Gastroesophageal sphincter (tissue), 4 donors: Measurements from ENCODE around the gene RSL1D1. TPM values are rescaled to one million over a fixed set of nuclear protein-coding genes. Genes with fewer than 3 reads are reported as not detected.
"Not testable (repeated sequence)": the region's sequence is repeated elsewhere in the genome, so short reads cannot be mapped to it uniquely, and the experiment has no call there.

Experiments
- ATAC-seq: fragments of 150-250 bp; one replicate; pipeline ENCODE4 v1.9.1; 2016; ENCODE audit warnings: mild to moderate bottlenecking, moderate library complexity
- H3K27ac ChIP-seq, 4 donors: fragments of 200-600 bp; sonication (generic) in 3 of 4; 1 replicate in 3 of 4; 2 replicates in 1 of 4; pipeline ENCODE4 v1.5.1; 2016 to 2019
- H3K27me3 ChIP-seq: fragments of 200-600 bp; sonication (generic); one replicate; pipeline ENCODE4 v1.5.1; 2019
- H3K36me3 ChIP-seq, 2 donors: fragments of 200-600 bp; sonication (generic); one replicate each; pipeline ENCODE4 v1.5.1; 2019; ENCODE audit warnings: control low read depth in 1 of 2
- H3K4me1 ChIP-seq, 3 donors: fragments of 200-600 bp; sonication (generic); 1 replicate in 2 of 3; 2 replicates in 1 of 3; pipeline ENCODE4 v1.5.1; 2016 to 2019; ENCODE audit warnings: control low read depth in 2 of 3
- H3K4me3 ChIP-seq, 2 donors: fragments of 200-600 bp; sonication (generic); one replicate each; pipeline ENCODE4 v1.5.1; 2019; ENCODE audit warnings: mild to moderate bottlenecking in 1 of 2, moderate library complexity in 1 of 2
- H3K9me3 ChIP-seq, 3 donors: fragments of 200-600 bp; sonication (generic); one replicate each; pipeline ENCODE4 v1.5.1; 2017 to 2019; ENCODE audit warnings: control low read depth in 2 of 3
- EP300 ChIP-seq: sonication (generic); formaldehyde crosslinking; IDR thresholded peaks from one replicate; pipeline ENCODE4 v1.6.1; 2017; ENCODE audit warnings: antibody characterized with exemption, mild to moderate bottlenecking
- POLR2A ChIP-seq, 2 donors: fragments of 450-650 bp; IDR thresholded peaks; one replicate each; pipeline ENCODE4 v1.6.1; 2017; ENCODE audit warnings: antibody characterized with exemption in 2 of 2, mild to moderate bottlenecking in 2 of 2, moderate library complexity in 1 of 2
- POLR2AphosphoS5 ChIP-seq: sonication (generic); formaldehyde crosslinking; IDR thresholded peaks from one replicate; pipeline ENCODE4 v1.6.1; 2017; ENCODE audit warnings: antibody characterized with exemption
- WGBS, 2 donors: methylation state at CpG; one replicate each; pipeline ENCODE4 v1.1.5; 2018; ENCODE audit warnings: low coverage in 1 of 2; 5-methylcytosine and 5-hydroxymethylcytosine counted together
- total RNA-seq, 4 donors: library from RNA; depleted of rRNA; stranded (reverse); fragments of >200 nt; gene quantifications; one replicate each; pipeline ENCODE4 v1.1.0, GENCODE V29; 2016
- TF ChIP-seq, protein P1 (sequence below), 4 experiments: fragments of 200-600 bp in 2 of 4; fragments of 450-650 bp in 2 of 4; sonication (generic) in 1 of 4; IDR thresholded peaks; one replicate each; pipeline ENCODE4 v1.5.1; 2017 to 2019; ENCODE audit warnings: antibody characterized with exemption in 4 of 4, mild to moderate bottlenecking in 2 of 4, moderate library complexity in 2 of 4

The RSL1D1 gene
- total RNA-seq, 4 donors from 2014 or later: 149 to 275 (median 164) TPM

DNA sequence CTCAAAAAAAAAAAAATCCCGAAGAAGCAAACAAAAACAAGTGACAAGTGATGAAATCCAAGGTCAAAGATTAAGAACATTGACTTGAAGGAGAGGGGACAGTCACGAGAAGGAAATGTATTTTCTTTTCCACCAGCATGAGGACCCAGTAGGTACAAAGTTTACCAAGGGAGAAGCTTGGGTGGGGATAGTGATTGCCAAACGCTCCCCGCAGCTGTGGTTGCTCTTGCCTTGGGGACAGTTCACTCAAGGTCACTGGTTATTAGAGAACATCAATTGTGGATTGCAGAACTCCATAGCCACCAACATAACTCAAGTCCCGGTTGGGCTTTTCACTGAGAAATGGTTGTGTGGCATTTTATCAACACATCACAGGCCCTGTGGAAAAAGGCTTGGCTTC lies 27.0 kb downstream of the RSL1D1 start:
- Histone ChIP-seq H3K4me3 (no peak overlapping the region), H3K36me3 (no peaks in the 10 kb centered on the region), H3K4me1 (peaks cover 0 to 11% (median 0%) of the 10 kb centered on the region in 3 donors), H3K9me3 (no peaks in the 10 kb centered on the region), H3K27ac (peak overlapping the region in 2 of 4 donors; percentile 32 to 42), H3K27me3 (no peaks in the 10 kb centered on the region)
- WGBS, 2 donors: 16 to 23% methylated on average over 3 to 5 of the region's 5 CpGs
- ATAC-seq: peak; percentile 80
- TF ChIP-seq EP300: no peak
- peak; percentile 11 for TF ChIP-seq POLR2AphosphoS5
- no peak for TF ChIP-seq POLR2A (IDR thresholded peaks at IDR 0.05)
- TF ChIP-seq, protein P1, sequence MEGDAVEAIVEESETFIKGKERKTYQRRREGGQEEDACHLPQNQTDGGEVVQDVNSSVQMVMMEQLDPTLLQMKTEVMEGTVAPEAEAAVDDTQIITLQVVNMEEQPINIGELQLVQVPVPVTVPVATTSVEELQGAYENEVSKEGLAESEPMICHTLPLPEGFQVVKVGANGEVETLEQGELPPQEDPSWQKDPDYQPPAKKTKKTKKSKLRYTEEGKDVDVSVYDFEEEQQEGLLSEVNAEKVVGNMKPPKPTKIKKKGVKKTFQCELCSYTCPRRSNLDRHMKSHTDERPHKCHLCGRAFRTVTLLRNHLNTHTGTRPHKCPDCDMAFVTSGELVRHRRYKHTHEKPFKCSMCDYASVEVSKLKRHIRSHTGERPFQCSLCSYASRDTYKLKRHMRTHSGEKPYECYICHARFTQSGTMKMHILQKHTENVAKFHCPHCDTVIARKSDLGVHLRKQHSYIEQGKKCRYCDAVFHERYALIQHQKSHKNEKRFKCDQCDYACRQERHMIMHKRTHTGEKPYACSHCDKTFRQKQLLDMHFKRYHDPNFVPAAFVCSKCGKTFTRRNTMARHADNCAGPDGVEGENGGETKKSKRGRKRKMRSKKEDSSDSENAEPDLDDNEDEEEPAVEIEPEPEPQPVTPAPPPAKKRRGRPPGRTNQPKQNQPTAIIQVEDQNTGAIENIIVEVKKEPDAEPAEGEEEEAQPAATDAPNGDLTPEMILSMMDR (IDR thresholded peaks at IDR 0.05): no peak

DNA sequence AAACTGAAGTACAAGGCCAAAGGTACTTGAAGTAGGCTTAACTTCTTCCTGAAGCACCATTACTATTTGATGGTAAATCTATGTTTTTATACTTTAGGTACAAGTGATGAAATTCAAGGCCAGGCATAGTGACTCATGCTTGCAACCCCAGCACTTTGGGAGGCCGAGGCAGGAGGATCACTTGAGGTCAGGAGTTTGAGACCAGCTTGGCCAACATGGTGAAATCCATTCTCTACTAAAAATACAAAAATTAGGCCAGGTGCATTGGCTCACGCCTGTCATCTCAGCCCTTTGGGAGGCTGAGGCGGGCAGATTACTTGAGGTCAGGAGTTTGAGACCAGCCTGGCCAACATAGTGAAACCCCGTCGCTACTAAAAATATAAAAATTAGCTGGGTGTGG lies 27.7 kb downstream of the RSL1D1 start:
- not testable (repeated sequence) for H3K9me3 ChIP-seq, ATAC-seq, H3K27ac ChIP-seq, H3K4me3 ChIP-seq, H3K36me3 ChIP-seq, H3K27me3 ChIP-seq
- 89 to 100% methylated on average over 2 to 5 of the region's 5 CpGs for WGBS, 2 donors
- H3K4me1 ChIP-seq: peaks cover 0 to 11% (median 0%) of the 10 kb centered on the region in 3 donors

DNA sequence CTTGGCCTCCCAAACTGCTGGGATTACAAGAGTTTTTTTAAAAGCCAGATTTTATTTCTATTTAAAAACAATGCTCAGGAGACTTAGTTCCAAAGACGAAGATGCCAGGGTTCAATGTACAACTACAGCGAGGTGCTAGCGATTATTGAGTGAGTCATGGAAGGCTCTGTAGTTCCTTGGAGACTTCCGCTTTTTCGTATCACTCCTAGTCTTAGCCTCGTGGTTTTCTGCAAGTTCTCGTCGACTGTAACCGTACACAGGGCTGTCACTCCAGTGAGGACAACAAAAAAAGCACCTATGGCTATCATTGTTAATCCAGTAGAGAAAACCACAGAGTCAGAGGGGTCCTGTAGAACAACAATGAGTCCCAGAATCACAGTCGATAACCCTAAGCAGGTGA lies 31.5 kb downstream of the RSL1D1 start:
- Histone ChIP-seq H3K9me3 (no peaks in the 10 kb centered on the region), H3K27me3 (no peaks in the 10 kb centered on the region), H3K4me3 (no peak overlapping the region), H3K4me1 (peaks cover 0 to 8% (median 0%) of the 10 kb centered on the region in 3 donors), H3K27ac (no peak overlapping the region), H3K36me3 (no peaks in the 10 kb centered on the region)
- 67 to 88% methylated on average over 8 to 9 of the region's 10 CpGs for WGBS, 2 donors
- no peak for ATAC-seq
- TF ChIP-seq POLR2AphosphoS5 (no peak), EP300 (no peak), POLR2A (IDR thresholded peaks at IDR 0.05) (no peak)
- TF ChIP-seq, protein P1 (IDR thresholded peaks at IDR 0.05): no peak

DNA sequence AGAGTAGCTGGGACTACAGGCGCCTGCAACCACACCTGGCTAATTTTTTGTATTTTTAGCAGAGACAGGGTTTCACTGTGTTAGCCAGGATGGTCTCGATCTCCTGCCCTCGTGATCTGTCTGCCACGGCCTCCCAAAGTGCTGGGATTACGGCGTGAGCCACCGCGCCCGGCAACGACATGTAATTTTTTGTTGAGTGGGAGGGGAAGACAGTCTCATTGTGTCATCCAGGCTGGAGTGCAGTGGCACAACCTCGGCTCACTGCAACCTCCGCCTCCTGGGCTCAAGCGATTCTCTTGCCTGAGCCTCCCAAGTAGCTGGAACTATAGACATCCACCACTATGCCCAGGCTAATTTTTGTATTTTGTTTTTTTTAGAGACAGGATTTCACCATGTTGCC lies 32.4 kb downstream of the RSL1D1 start:
- WGBS, 2 donors: 95% methylated on average over 3 of the region's 13 CpGs; no CpG with 5 or more reads in 1 of the 2 donors
- not testable (repeated sequence) for H3K4me3 ChIP-seq, H3K4me1 ChIP-seq

DNA sequence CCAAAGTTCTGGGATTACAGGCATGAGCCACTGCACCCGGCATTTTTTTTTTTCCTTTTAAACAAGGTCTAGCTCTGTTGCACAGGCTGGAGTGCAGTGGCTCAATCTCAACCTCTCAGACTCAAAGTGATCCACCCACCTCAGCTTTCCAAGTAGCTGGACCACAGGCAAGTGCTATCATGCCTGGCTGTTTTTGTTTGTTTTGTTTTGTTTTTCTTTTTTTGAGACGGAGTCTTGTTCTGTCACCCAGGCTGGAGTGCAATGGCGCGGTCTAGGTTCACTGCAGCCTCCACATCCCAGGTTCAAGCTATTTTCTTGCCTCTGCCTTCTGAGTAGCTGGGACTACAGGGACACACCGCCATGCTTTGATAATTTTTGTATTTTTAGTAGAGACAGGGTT lies 35.2 kb downstream of the RSL1D1 start:
- ATAC-seq: no peak
- H3K4me1 ChIP-seq: no peaks in the 10 kb centered on the region
- H3K4me3 ChIP-seq: no peak overlapping the region
- no peaks in the 10 kb centered on the region for H3K27me3 ChIP-seq
- H3K27ac ChIP-seq: no peak overlapping the region
- H3K9me3 ChIP-seq: no peaks in the 10 kb centered on the region
- no peaks in the 10 kb centered on the region for H3K36me3 ChIP-seq
- TF ChIP-seq, protein P1 (IDR thresholded peaks at IDR 0.05): no peak
- TF ChIP-seq POLR2AphosphoS5 (no peak), POLR2A (IDR thresholded peaks at IDR 0.05) (no peak), EP300 (no peak)
- WGBS, 2 donors: 47 to 78% methylated on average over 1 to 4 of the region's 5 CpGs

More for the DNA sequence above, 32.4 kb downstream of the RSL1D1 start:
- H3K36me3 ChIP-seq, ATAC-seq, H3K27ac ChIP-seq, H3K9me3 ChIP-seq, H3K27me3 ChIP-seq: not testable (repeated sequence)

DNA sequence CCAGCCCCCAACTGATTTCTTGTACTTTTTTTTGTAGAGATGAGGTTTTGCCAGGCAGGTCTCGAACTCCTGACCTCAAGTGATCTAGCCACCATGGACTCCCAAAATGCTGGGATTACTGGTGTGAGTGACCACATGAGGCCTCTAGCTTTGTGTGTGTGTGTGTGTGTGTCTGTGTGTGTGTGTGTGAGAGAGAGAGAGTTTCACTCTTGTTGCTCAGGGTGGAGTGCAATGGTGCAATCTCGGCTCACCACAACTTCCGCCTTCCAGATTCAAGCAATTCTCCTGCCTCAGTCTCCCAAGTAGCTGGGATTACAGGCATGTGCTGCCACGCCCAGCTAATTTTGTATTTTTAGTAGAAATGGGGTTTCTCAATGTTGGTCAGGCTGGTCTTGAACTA lies 36.5 kb downstream of the RSL1D1 start:
- H3K27ac ChIP-seq, H3K27me3 ChIP-seq, H3K4me3 ChIP-seq, ATAC-seq, H3K4me1 ChIP-seq, H3K9me3 ChIP-seq, H3K36me3 ChIP-seq: not testable (repeated sequence)
- WGBS, 2 donors: 83 to 87% methylated on average over 3 of the region's 4 CpGs

DNA sequence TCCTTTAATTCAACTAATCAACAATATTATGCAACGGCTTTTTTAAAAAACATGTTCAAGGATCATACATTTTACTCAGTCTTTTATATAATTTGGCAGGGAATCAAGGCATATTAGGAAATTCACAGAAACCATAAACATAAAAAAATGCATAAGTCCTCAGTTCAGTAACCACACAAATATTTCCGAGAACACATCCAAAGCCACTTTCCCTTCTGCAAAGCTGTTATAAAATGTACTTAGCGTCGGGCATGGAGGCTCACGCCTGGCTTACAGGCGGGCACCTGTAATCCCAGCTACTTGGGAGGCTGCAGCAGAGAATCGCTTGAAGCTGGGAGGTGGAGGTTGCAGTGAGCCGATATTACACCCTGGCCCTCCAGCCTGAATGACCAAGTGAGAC lies 44.6 kb downstream of the RSL1D1 start:
- Histone ChIP-seq H3K36me3 (no peaks in the 10 kb centered on the region), H3K9me3 (no peaks in the 10 kb centered on the region), H3K4me3 (no peak overlapping the region), H3K4me1 (no peaks in the 10 kb centered on the region), H3K27ac (no peak overlapping the region), H3K27me3 (no peaks in the 10 kb centered on the region)
- 78 to 82% methylated on average over 3 to 8 of the region's 8 CpGs for WGBS, 2 donors
- TF ChIP-seq EP300 (no peak), POLR2A (IDR thresholded peaks at IDR 0.05) (no peak), POLR2AphosphoS5 (no peak)
- TF ChIP-seq, protein P1 (IDR thresholded peaks at IDR 0.05): no peak
- ATAC-seq: no peak
